HG02571 (cell line): ENCODE data around the gene WWOX.

Source experiments
- ATAC-seq: cut with Tn5 transposase; IDR thresholded peaks from one replicate; pipeline ENCODE4 v1.9.1; 2021; ENCODE audit warnings: mild to moderate bottlenecking, moderate library complexity; ENCODE audit not compliant: unreplicated experiment

WWOX gene

GRCh38 chr16:78140818-78141466, 41.5 kb downstream of the WWOX start:
- no peak for ATAC-seq

GRCh38 chr16:78142788-78143187, 43.3 kb downstream of the WWOX start:
- no peak for ATAC-seq

- no peak for ATAC-seq
Observed at GRCh38 chr16:78146807-78147206, 47.4 kb downstream of the WWOX start.

- no peak for ATAC-seq
Observed at GRCh38 chr16:78147911-78148401, 48.5 kb downstream of the WWOX start.

- no peak for ATAC-seq
Observed at GRCh38 chr16:78150233-78150632, 50.8 kb downstream of the WWOX start.

- no peak for ATAC-seq
Observed at GRCh38 chr16:78154729-78155461, 55.4 kb downstream of the WWOX start.

- ATAC-seq = no peak
Observed at GRCh38 chr16:78155791-78156345, 56.4 kb downstream of the WWOX start.

- no peak for ATAC-seq
Observed at GRCh38 chr16:78161023-78161729, 61.7 kb downstream of the WWOX start.

- no peak for ATAC-seq
Observed at GRCh38 chr16:78163772-78164670, 64.6 kb downstream of the WWOX start.

GRCh38 chr16:78170494-78170933, 71.1 kb downstream of the WWOX start:
- ATAC-seq = no peak

- ATAC-seq = no peak
Observed at GRCh38 chr16:78175287-78175686, 75.8 kb downstream of the WWOX start.

GRCh38 chr16:78176435-78176834, 77.0 kb downstream of the WWOX start:
- ATAC-seq = no peak

GRCh38 chr16:78177218-78177617, 77.8 kb downstream of the WWOX start:
- no peak for ATAC-seq

GRCh38 chr16:78177987-78178386, 78.5 kb downstream of the WWOX start:
- no peak for ATAC-seq

- ATAC-seq = no peak
Observed at GRCh38 chr16:78179666-78180065, 80.2 kb downstream of the WWOX start.

- no peak for ATAC-seq
Observed at GRCh38 chr16:78180349-78180748, 80.9 kb downstream of the WWOX start.

GRCh38 chr16:78183437-78184237, 84.2 kb downstream of the WWOX start:
- no peak for ATAC-seq

GRCh38 chr16:78184238-78185183, 85.1 kb downstream of the WWOX start:
- ATAC-seq = no peak
